NCI-H1436 (cell line): ENCODE measurements around the gene LTBP4.
A peak's percentile ranks its signal among the peaks of the same experiment; 100 is the strongest.
"Not testable (repeated sequence)": the region's sequence is repeated elsewhere in the genome, so short reads cannot be mapped to it uniquely, and the experiment has no call there.

ENCODE experiments used
- DNase-seq: peaks from one replicate; lab custom pipeline; 2025; lab: John Stamatoyannopoulos, UW

Gene LTBP4

DNA sequence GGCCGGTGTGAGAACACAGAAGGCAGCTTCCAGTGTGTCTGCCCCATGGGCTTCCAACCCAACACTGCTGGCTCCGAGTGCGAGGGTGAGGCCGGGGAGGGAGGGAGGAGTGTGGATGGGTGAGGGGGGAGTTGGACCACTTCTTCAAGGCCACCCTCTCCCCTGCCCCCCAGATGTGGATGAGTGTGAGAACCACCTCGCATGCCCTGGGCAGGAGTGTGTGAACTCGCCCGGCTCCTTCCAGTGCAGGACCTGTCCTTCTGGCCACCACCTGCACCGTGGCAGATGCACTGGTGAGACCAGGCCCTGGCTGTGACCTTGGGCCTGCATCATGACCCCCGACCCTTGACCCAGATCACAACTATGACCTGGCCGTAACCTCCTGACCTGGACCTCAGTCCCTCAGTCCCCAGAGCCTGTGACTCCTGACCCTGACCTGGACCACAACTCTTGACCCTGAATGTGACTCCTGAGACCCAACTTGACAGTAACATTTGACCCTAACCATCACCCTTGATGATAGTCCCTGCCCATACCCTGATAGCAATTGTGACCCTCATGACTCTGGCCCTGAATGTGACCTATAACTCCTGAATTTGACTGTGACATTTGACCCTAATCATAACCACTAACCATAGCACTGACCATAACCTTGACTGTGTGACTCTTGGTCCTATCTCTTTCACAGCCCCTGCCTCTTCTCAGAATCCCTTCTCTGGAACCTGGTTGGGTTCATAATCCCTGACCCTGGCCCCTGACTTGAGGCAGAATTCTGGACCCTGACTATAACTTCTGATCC is 10.9 kb downstream of the LTBP4 start:
- DNase-seq, result no peak

GRCh38 chr19:40612831-40613689 is 11.9 kb downstream of the LTBP4 start:
- DNase-seq, result peak; percentile 79

DNA sequence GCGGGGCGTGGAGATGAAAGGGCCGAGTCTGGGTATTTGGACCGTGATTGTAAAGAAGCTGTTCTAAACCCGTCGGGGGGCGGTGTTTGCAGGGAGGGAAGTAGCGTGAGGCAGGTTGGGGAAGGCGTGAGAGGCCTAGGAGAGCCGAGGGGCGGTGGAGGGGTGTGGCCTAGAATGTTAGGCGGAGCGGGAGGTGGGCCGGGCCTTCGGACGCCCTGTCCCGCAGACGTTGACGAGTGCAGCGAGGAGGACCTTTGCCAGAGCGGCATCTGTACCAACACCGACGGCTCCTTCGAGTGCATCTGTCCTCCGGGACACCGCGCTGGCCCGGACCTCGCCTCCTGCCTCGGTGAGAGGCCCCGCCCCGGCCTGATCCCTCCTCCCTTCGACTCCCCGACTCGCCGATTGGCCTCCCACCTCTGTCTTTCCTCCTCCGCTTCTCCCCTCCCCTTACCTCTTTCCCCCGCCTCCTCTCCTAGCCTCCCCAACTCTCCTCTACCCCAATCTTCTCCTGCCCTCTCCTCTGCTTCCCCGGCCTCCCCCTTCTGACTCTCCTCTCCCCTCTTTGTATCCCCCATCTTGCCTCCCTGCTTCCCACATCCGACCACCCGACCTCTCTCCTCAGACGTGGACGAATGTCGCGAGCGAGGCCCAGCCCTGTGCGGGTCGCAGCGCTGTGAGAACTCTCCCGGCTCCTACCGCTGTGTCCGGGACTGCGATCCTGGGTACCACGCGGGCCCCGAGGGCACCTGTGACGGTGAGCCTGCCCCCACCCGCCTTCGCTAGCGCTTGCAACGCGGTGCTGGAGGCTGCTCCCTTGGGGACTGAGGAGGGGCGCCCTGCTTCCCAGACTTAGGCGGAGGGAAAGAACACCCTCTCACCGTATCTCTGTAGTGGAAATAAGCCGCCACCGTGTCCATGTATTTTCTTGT is 12.8 kb downstream of the LTBP4 start:
- DNase-seq, result peak; percentile 88

DNA sequence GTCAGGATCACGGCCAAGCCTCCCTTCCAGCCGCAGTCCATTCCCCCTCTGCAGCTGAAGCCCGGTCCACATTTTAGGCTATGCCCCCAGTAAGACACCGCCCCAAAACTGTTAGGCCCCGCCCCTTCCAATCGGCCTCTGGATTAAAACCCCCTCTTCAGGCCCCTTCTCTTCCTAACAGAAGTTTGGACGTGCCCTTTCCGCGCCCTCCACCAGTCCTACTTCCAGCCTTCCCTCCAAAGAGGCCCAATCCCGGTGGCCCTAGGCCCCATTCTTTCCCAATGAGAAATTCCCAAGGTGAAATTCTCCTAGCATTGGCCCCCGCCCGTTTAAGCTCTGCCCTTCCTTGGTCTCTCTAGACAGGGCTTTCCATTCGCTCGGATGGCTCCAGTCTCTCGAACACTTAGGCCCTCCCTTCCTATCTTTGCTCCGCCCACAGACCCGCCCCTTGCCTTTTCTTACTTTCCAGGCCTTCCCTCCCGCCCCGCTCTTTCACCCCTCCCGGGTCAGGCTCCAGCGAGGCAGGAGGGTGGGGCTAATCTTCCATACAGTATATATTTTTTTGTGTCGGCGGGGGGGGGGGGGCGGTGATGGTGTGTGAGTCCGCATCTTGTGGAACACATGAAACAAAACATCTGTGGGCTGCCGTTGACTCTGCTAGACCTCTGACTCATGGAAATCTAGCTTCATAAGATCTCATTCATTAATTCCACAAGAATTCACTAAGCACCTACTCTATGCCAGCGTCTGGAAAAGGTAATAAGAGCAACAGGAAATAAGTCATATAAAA is 13.6 kb downstream of the LTBP4 start:
- no peak for DNase-seq

DNA sequence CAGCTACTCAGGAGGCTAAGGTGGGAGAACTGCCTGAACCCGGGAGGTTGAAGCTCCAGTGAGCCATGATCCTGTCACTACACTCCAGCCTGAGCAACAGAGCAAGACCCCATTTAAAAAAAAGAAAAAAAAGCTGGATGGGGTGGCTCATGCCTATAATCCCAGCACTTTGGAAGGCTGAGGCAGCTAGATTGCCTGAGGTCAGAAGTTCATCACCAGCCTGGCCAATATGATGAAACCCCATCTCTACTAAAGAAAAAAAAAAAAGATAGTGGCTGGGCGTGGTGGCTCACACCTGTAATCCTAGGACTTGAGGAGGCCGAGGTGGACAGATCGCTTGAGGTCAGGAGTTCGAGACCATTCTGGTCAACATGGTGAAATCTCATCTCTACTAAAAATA is 15.0 kb downstream of the LTBP4 start:
- no peak for DNase-seq

DNA sequence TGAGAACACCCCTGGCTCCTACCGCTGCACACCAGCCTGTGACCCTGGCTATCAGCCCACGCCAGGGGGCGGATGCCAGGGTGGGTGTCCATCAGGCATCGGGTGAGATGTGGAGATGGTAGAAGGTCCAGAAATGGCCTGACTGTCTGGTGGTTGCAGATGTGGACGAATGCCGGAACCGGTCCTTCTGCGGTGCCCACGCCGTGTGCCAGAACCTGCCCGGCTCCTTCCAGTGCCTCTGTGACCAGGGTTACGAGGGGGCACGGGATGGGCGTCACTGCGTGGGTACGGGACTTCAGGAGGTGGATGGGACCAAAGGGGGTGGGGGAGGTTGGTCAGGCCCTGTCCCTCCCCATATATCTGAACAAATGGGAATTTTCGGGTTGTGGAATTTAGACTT is 15.8 kb downstream of the LTBP4 start:
- no peak for DNase-seq

DNA sequence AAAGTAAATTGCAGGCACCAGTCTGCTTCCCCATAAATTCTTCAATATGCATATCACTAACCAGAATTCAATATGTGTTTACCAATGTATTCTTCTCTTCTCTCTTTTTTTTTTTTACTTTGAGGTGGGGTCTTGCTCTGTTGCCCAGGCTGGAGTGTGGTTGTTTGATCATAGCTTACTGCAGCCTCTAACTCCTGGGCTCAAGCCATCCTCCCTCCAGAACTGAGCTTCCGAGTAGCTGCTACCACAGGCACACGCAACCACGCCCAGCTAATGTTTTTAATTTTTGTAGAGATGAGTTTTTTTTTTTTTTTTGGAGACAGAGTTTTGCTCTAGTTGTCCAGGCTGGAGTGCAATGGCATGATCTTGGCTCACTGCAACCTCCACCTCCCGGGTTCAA is 16.8 kb downstream of the LTBP4 start:
- DNase-seq, result no peak

- no peak for DNase-seq
These were observed 18.4 kb downstream of the LTBP4 start for GRCh38 chr19:40619333-40620160.

- DNase-seq, result no peak
These were observed 19.0 kb downstream of the LTBP4 start for GRCh38 chr19:40620161-40620485.

GRCh38 chr19:40621283-40621682 is 20.1 kb downstream of the LTBP4 start:
- no peak for DNase-seq

DNA sequence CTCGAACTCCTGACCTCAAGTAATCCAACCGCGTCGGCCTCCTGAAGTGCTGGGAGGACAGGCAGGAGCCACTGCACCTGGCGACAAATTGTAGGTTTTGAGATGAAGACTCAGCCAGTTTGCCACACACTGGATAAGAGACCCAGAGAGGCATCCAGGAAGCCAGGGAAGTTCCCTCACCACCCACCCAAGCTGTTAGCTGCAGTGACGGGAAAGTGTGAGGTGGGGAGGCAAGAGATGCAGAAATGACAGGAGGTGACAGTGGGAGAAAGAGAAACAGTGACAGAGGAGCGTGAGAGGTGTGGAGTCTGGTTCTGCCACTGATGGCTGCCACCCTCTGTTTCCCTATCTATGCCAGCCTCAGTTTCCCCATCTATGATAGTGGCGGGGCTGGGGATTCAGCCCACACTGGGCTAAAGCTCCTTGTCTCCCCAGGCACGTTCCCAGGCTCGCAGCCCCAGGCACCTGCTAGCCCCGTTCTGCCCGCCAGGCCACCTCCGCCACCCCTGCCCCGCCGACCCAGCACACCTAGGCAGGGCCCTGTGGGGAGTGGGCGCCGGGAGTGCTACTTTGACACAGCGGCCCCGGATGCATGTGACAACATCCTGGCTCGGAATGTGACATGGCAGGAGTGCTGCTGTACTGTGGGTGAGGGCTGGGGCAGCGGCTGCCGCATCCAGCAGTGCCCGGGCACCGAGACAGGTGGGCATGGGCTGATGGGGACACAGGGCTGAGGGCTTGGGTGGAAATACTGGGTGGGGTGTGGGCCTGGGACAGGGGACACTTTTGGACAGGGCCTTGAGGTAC is 21.0 kb downstream of the LTBP4 start:
- DNase-seq, result no peak

DNA sequence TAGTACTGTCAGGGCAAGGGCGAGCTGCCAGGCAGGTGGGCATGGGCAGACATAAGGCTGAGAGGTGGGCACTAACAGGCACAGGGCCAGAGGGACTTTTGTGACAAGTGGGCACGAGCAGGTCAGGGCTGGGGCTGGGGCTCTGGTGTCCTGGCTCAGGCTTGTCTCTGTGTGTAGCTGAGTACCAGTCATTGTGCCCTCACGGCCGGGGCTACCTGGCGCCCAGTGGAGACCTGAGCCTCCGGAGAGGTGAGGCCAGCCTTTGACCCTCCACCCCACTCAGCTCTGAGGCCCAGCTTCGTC is 21.6 kb downstream of the LTBP4 start:
- no peak for DNase-seq

DNA sequence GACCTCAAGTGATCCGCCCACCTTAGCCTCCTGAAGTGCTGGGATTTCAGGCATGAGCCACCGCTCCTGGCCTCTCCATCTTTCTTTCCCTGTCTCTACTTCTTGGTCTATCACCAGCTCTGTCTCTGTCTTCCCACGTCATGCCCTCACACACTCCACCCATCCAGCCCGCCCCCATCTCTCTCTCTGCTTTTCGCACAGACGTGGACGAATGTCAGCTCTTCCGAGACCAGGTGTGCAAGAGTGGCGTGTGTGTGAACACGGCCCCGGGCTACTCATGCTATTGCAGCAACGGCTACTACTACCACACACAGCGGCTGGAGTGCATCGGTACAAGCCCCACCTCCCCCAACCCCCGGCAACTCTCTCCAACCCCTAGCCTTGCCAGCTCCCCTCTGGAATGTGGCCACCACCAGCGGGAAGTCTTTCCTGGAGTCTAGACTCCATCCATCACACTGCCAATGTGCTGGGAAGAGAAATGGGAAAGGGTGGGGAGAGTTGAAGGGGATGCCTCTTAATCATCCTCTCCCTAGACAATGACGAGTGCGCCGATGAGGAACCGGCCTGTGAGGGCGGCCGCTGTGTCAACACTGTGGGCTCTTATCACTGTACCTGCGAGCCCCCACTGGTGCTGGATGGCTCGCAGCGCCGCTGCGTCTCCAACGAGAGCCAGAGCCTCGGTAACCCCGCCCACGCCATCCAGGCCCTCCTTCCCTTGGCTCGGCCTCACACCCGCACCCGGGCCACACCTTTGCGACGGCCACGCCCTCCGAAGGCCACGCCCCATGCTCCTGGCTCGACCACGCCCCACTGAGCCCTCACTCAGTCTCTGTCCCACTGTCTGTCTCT is 22.5 kb downstream of the LTBP4 start:
- DNase-seq, result no peak

- not testable (repeated sequence) for DNase-seq
These were observed 23.4 kb downstream of the LTBP4 start for GRCh38 chr19:40624369-40625153.

GRCh38 chr19:40625406-40626120 is 24.4 kb downstream of the LTBP4 start:
- DNase-seq, result no peak

- DNase-seq, result no peak
These were observed 25.7 kb downstream of the LTBP4 start for GRCh38 chr19:40626918-40627317.

GRCh38 chr19:40627486-40628279 is 26.5 kb downstream of the LTBP4 start:
- DNase-seq, result no peak
